ENCODE measurements around the gene ZNF746. TPM values are rescaled to one million over a fixed set of nuclear protein-coding genes. Genes with fewer than 3 reads are reported as not detected.

ZNF746 gene
- total RNA-seq, 4 donors from 2014 or later: 15.8 to 50.4 (median 33.1) TPM

DNA sequence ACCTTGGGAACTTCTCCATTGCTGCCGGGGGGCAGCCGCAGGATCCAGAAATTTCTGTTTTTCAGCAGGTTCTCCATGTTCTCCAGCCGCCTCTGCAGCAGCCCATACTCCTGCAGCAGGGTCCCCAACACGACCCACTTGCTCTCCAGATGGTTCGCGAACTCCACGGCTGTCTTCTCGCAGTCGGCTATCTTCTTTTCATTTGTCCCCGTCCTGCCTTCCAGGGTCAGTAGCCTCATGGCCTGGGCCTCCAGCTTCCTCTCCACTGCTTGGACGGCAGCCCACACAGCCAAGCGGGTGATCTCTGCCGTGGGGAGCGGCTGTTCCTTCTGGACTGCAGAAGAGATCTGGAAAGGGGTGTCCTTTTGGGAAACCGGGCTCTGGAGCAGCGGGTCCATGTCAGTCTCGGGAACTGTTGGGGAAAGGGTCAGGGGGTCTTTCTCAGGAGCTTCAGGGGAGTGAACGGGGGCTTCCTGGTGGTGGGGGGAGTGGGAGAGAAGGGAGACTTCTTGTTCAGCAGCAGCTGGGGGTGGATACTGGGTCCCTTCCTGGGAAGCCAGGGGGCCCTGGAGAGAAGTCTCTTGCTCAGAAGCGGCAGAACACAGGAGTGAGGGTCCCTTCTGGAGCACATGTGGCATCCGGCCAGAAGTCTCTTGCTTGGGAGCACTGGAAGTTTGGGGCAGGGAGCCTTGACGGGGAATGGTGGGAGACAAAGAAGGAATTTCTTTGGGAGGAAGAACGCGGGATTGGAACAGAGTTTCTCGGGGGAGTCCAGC, 42.2 kb downstream of the ZNF746 start:
- WGBS, 2 donors (ENCODE audit: low coverage in 1 of 2): 92% methylated on average over 24 of the region's 24 CpGs; no CpG with 5 or more reads in 1 of the 2 donors
- intact Hi-C loops (cut with DNase I; ENCODE audit: low total_unique reads): no loop called here
- Histone ChIP-seq H3K27ac (no peak overlapping the region), H3K9me3 (no peaks in the 10 kb centered on the region), H3K4me1 (peaks cover 8 to 16% (median 11%) of the 10 kb centered on the region in 4 donors), H3K36me3 (peaks cover 0 to 34% (median 9%) of the 10 kb centered on the region in 4 donors), H3K27me3 (no peaks in the 10 kb centered on the region), H3K4me3 (no peak overlapping the region)
- in situ Hi-C loops (cut with MboI; ENCODE audit: low pct_ligation_motif_present in 1 of 4, low pct_unique_long_range_greater_than_20kb in 1 of 4, low sequenced_read_pairs in 3 of 4): no loop called here
- DNase-seq: no peak
- TF ChIP-seq, protein P1, sequence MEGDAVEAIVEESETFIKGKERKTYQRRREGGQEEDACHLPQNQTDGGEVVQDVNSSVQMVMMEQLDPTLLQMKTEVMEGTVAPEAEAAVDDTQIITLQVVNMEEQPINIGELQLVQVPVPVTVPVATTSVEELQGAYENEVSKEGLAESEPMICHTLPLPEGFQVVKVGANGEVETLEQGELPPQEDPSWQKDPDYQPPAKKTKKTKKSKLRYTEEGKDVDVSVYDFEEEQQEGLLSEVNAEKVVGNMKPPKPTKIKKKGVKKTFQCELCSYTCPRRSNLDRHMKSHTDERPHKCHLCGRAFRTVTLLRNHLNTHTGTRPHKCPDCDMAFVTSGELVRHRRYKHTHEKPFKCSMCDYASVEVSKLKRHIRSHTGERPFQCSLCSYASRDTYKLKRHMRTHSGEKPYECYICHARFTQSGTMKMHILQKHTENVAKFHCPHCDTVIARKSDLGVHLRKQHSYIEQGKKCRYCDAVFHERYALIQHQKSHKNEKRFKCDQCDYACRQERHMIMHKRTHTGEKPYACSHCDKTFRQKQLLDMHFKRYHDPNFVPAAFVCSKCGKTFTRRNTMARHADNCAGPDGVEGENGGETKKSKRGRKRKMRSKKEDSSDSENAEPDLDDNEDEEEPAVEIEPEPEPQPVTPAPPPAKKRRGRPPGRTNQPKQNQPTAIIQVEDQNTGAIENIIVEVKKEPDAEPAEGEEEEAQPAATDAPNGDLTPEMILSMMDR (IDR thresholded peaks at IDR 0.05): no peak
- TF ChIP-seq POLR2A (IDR thresholded peaks at IDR 0.05): no peak
- no peak for TF ChIP-seq EP300 (IDR thresholded peaks at IDR 0.05; ENCODE audit: low read depth)
- no peak for TF ChIP-seq POLR2AphosphoS5 (IDR thresholded peaks at IDR 0.05)

DNA sequence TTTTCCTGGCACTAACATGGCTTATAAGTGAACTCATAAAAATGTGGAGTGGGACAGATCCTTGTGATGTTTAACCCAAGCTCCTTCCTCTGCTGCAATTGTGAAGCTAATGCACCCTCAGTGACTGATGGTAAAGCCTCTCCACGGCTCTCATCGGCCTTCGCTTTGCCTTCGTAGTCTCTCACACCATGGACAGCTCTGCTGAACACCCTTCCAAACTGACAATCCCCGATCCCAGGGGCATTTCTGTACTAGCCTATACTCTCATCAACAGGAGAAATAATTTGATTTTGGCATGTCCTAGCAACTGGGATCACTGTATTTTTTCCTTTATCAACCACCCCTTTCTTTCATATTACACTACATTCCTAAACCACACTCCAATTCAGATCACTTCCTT, 42.9 kb downstream of the ZNF746 start:
- no peak for DNase-seq
- Histone ChIP-seq H3K4me1 (peaks cover 8 to 16% (median 10%) of the 10 kb centered on the region in 4 donors), H3K27me3 (no peaks in the 10 kb centered on the region), H3K36me3 (peaks cover 0 to 40% (median 12%) of the 10 kb centered on the region in 4 donors), H3K9me3 (no peaks in the 10 kb centered on the region), H3K4me3 (no peak overlapping the region), H3K27ac (no peak overlapping the region)
- whole genome bisulfite sequencing, 2 donors (ENCODE audit: low coverage in 1 of 2): 95 to 100% methylated on average over 1 to 5 of the region's 5 CpGs
- intact Hi-C loops (cut with DNase I; ENCODE audit: low total_unique reads): no loop called here
- in situ Hi-C loops (cut with MboI; ENCODE audit: low pct_ligation_motif_present in 1 of 4, low pct_unique_long_range_greater_than_20kb in 1 of 4, low sequenced_read_pairs in 3 of 4): no loop called here
- TF ChIP-seq EP300 (IDR thresholded peaks at IDR 0.05; ENCODE audit: low read depth): no peak

DNA sequence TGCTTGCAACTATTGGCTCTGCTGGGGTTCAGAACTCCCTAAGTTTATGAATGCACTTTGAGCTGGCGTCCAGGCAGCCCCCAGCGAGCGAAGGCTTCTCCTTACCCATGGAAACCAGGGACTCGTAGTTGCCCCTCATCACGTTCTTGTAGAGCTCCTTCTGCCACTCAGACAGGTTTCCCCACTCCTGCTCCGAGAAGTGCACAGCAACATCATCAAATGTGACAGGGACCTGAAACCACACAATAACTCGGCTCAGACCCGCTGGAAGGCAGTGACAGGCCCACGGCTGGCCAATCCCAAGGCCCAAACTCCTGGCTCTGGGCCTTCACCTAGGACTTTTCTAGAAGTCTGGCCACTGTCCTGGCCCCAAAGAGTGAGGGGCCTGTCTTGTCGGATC, 43.6 kb downstream of the ZNF746 start:
- intact Hi-C loops (cut with DNase I; ENCODE audit: low total_unique reads): no loop called here
- 96 to 97% methylated on average over 5 to 10 of the region's 10 CpGs for WGBS, 2 donors (ENCODE audit: low coverage in 1 of 2)
- Histone ChIP-seq H3K9me3 (no peaks in the 10 kb centered on the region), H3K4me1 (peaks cover 2 to 10% (median 6%) of the 10 kb centered on the region in 4 donors), H3K27ac (no peak overlapping the region), H3K36me3 (peaks cover 0 to 47% (median 16%) of the 10 kb centered on the region in 4 donors), H3K27me3 (no peaks in the 10 kb centered on the region), H3K4me3 (no peak overlapping the region)
- TF ChIP-seq POLR2A (IDR thresholded peaks at IDR 0.05) (no peak), EP300 (IDR thresholded peaks at IDR 0.05; ENCODE audit: low read depth) (no peak), POLR2AphosphoS5 (IDR thresholded peaks at IDR 0.05) (no peak)
- TF ChIP-seq, protein P1 (IDR thresholded peaks at IDR 0.05): no peak
- in situ Hi-C loops (cut with MboI; ENCODE audit: low pct_ligation_motif_present in 1 of 4, low pct_unique_long_range_greater_than_20kb in 1 of 4, low sequenced_read_pairs in 3 of 4): no loop called here
- no peak for DNase-seq

DNA sequence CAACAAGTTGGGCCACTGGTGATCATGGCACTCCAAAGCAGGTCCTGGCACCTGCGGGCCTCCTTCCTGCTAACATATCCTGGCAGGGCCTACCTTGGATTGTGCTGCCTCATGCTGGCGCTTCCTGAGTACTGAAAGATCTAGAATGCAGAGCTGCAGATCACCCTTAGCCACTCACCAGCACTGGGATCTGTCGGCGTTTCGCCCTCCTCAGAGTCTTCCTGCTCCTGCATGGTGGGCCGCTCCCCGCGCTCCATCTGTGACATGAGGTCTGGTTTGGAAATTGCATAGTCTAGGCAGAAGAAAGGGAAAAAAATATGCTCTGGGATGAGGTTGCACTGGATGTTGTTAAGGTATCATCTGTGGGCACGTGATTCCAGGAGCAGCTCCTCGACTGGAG, 46.8 kb downstream of the ZNF746 start:
- Histone ChIP-seq H3K36me3 (peaks cover 0 to 64% (median 22%) of the 10 kb centered on the region in 4 donors), H3K9me3 (no peaks in the 10 kb centered on the region), H3K4me3 (no peak overlapping the region), H3K27ac (no peak overlapping the region), H3K4me1 (no peaks in the 10 kb centered on the region), H3K27me3 (no peaks in the 10 kb centered on the region)
- in situ Hi-C loops (cut with MboI; ENCODE audit: low pct_ligation_motif_present in 1 of 4, low pct_unique_long_range_greater_than_20kb in 1 of 4, low sequenced_read_pairs in 3 of 4) (no loop called here), intact Hi-C loops (cut with DNase I; ENCODE audit: low total_unique reads) (no loop called here)
- DNase-seq: no peak
- TF ChIP-seq, protein P1 (IDR thresholded peaks at IDR 0.05): no peak
- TF ChIP-seq EP300 (IDR thresholded peaks at IDR 0.05; ENCODE audit: low read depth) (no peak), POLR2AphosphoS5 (IDR thresholded peaks at IDR 0.05) (no peak), POLR2A (IDR thresholded peaks at IDR 0.05) (no peak)
- WGBS, 2 donors (ENCODE audit: low coverage in 1 of 2): 83 to 95% methylated on average over 2 to 10 of the region's 10 CpGs

Measured in transverse colon (tissue), 4 donors.